Bronchial epithelial cell (primary cell): ENCODE measurements around the gene BRI3. TPM values are rescaled to one million over a fixed set of nuclear protein-coding genes. Genes with fewer than 3 reads are reported as not detected.

ENCODE experiments used
- DNase-seq: peaks from one replicate; pipeline ENCODE4 v3.0.0-alpha.2; 2010; ENCODE audit warnings: low read depth
- FAIRE-seq: peaks from 2 replicates; lab custom pipeline; 2011; peaks lifted over from hg19 to GRCh38; lab: Jason Lieb, UNC
- H3K27me3 ChIP-seq: 2 replicates; pipeline ENCODE4 v1.5.1; 2011; ENCODE audit warnings: low read length; ENCODE audit not compliant: control insufficient read depth, insufficient read depth
- H3K36me3 ChIP-seq: 2 replicates; pipeline ENCODE4 v1.5.1; 2011; ENCODE audit warnings: low read length; ENCODE audit not compliant: control insufficient read depth, insufficient read depth
- H3K4me3 ChIP-seq: 2 replicates; pipeline ENCODE4 v1.5.1; 2011; ENCODE audit warnings: mild to moderate bottlenecking, low read depth, low read length, control low read depth
- total RNA-seq: library from RNA; depleted of rRNA; stranded (reverse); fragments of >200 nt; gene quantifications from 2 replicates; pipeline ENCODE4 v1.2.1, GENCODE V29; 2014
- TF ChIP-seq, protein P1 (sequence below): IDR thresholded peaks from 2 replicates; pipeline ENCODE4 v1.5.1; 2011; ENCODE audit warnings: mild to moderate bottlenecking, moderate library complexity, low read length, control low read depth, inconsistent platforms; ENCODE audit not compliant: insufficient read depth, severe bottlenecking

Gene BRI3
- total RNA-seq, 1 donor from 2014 or later, result 53.7 TPM

DNA sequence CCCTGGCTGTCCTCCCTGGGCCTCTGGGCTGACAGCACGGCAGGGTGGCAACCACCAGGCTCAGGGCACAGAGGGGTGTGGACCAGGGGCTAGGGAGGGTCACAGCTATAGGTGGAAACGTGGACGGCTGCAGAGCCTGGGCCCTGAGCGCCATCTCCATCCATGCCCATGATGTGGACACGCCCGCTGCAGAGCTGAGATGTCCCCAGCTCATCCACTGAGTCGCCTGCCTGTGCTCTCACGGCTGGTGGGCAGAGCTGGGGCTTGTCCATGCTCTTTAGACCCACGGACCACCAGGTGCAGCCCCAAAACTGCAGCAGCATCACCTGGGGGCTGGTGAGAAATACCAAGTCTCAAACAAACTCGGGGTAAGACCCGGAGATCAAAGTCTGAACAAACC lies 45.6 kb upstream of the BRI3 start:
- Histone ChIP-seq H3K4me3 (no peak overlapping the region), H3K27me3 (no peaks in the 10 kb centered on the region), H3K36me3 (no peaks in the 10 kb centered on the region)
- DNase-seq, result no peak
- TF ChIP-seq, protein P1, sequence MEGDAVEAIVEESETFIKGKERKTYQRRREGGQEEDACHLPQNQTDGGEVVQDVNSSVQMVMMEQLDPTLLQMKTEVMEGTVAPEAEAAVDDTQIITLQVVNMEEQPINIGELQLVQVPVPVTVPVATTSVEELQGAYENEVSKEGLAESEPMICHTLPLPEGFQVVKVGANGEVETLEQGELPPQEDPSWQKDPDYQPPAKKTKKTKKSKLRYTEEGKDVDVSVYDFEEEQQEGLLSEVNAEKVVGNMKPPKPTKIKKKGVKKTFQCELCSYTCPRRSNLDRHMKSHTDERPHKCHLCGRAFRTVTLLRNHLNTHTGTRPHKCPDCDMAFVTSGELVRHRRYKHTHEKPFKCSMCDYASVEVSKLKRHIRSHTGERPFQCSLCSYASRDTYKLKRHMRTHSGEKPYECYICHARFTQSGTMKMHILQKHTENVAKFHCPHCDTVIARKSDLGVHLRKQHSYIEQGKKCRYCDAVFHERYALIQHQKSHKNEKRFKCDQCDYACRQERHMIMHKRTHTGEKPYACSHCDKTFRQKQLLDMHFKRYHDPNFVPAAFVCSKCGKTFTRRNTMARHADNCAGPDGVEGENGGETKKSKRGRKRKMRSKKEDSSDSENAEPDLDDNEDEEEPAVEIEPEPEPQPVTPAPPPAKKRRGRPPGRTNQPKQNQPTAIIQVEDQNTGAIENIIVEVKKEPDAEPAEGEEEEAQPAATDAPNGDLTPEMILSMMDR, result no peak
- no peak for FAIRE-seq

- DNase-seq (no peak), FAIRE-seq (no peak)
- TF ChIP-seq, protein P1, result no peak
- Histone ChIP-seq H3K4me3 (no peak overlapping the region), H3K36me3 (peaks cover under 1% of the 10 kb centered on the region), H3K27me3 (no peaks in the 10 kb centered on the region)
Measured at GRCh38 chr7:98236355-98237185, 44.9 kb upstream of the BRI3 start.

DNA sequence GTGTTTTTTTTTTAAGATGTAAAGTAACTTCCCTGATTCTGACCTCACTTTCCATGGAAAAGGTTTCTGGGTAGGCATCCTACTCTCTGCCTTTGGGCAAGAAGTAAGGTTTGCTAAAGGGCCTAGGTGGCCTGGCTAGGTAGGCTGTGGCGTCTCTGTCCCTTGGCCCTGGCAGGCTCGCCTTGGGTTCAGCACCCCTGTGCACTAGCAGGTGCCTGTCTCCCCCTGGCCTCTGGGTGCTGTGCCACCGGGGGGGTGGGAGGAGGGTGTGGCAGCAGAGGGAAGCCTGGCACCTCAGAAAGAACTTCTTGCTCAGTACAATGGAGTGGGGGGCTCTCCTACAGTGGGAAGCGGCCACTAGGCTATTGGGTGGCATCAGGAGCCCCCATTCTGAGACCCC lies 43.4 kb upstream of the BRI3 start:
- FAIRE-seq (no peak), DNase-seq (no peak)
- Histone ChIP-seq H3K4me3 (no peak overlapping the region), H3K36me3 (peaks cover 1% of the 10 kb centered on the region), H3K27me3 (no peaks in the 10 kb centered on the region)
- TF ChIP-seq, protein P1, result no peak

DNA sequence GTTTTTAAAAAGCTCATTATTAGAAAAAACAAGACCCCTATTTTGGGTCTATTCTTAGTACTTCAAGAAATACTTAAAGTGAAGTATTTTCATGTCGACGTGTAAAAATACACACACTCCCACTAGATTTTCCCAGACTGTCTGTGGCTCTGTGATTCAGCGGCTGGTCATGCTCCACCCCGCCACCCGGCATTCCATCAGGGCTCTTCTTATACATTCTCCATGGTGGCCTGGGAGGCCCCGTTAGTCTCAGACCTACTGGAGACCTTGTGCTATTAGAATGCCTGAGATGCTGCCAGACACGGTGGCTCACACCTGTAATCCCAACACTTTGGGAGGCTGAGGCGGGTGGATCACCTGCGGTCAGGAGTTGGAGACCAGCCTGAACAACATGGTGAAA lies 42.5 kb upstream of the BRI3 start:
- no peak for DNase-seq
- Histone ChIP-seq H3K27me3 (no peaks in the 10 kb centered on the region), H3K4me3 (no peak overlapping the region), H3K36me3 (peaks cover 1% of the 10 kb centered on the region)
- TF ChIP-seq, protein P1, result no peak
- no peak for FAIRE-seq

DNA sequence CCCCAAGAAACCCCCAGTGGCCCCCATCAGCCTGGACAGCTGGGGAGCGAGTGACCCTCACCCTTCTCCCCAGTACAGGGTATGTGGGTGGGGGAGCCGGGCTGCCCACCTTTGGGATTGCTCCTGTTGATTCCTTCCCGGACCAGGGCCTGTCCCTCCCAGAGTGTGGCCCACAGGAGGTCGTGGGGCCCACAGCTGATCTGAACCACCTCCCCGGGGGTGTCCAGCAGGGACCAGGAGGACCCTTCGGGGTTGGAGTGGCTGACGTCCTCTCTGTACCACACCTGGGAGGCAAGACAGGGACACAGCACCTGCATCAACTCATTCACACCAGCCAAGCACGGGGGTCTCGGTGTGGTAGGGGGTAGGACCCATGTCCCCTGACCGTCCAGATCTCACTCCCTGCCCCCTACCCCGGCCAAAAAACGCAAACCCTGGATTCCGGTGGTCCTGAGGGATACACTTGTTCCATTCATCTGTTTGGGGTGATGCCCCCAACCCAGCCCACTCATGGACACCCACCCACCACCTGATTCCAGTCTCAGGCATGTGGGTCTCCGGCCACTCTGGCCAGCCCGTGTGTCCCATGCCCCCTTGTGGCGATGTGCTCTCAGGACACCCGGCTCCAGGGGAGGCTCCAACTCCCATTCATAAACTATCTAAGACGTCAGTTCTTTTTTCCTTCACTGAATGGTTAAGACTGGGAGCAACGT lies 40.4 kb upstream of the BRI3 start:
- Histone ChIP-seq H3K27me3 (no peaks in the 10 kb centered on the region), H3K4me3 (no peak overlapping the region), H3K36me3 (peaks cover 2% of the 10 kb centered on the region)
- TF ChIP-seq, protein P1, result peak; percentile 73
- FAIRE-seq (no peak), DNase-seq (peak; percentile 18)
